GM12878 (cell line): ENCODE measurements around the gene FAM217B. TPM values are rescaled to one million over a fixed set of nuclear protein-coding genes. Genes with fewer than 3 reads are reported as not detected.
A peak's percentile ranks its signal among the peaks of the same experiment; 100 is the strongest.

Experiments used
- ATAC-seq: fragments of 200-7000 bp; cut with Tn5 transposase; 3 replicates; pipeline ENCODE4 v1.9.1; 2020; ENCODE audit warnings: mild to moderate bottlenecking, moderate library complexity
- BruUV-seq: library from RNA; stranded (reverse); fragments of 400-500 nt; replicated peaks from 2 replicates; lab custom pipeline; 2021; lab: Mats Ljungman, UMichigan
- CTCF ChIA-PET: fragments of 300-600 bp; sonication (Branson Sonifier 250); formaldehyde crosslinking; extraction: SDS; loops from one replicate; lab custom pipeline; 2021; ENCODE audit warnings: inconsistent platforms; lab: Yijun Ruan, JAX
- POLR2A ChIA-PET: fragments of 350-600 bp; formaldehyde crosslinking; extraction: SDS; loops from one replicate; lab custom pipeline; 2021; ENCODE audit warnings: inconsistent platforms; lab: Charles Lee
- RAD21 ChIA-PET: fragments of 300-600 bp; sonication (Branson Sonifier 250); formaldehyde crosslinking; loops from one replicate; lab custom pipeline; 2023; ENCODE audit warnings: antibody characterized with exemption; ENCODE audit not compliant: unreplicated experiment; lab: Charles Lee
- SMC1A ChIA-PET: fragments of 300-600 bp; sonication (Branson Sonifier 250); formaldehyde crosslinking; loops from one replicate; lab custom pipeline; 2023; ENCODE audit not compliant: unreplicated experiment, uncharacterized antibody; lab: Charles Lee
- DNase-seq: peaks from one replicate; pipeline ENCODE4 v3.0.0-alpha.2; 2011; ENCODE audit warnings: low read depth, low spot score
- FAIRE-seq: peaks from 3 replicates; lab custom pipeline; 2011; peaks lifted over from hg19 to GRCh38; lab: Jason Lieb, UNC
- H2AFZ ChIP-seq: 2 replicates; pipeline ENCODE4 v1.6.0; 2011; ENCODE audit warnings: low read depth, low read length, control low read depth; ENCODE audit not compliant: control insufficient read depth
- H3K27ac ChIP-seq: 2 replicates; pipeline ENCODE4 v1.5.1; 2011; ENCODE audit warnings: control low read depth; ENCODE audit not compliant: control insufficient read depth, insufficient read depth
- H3K27me3 ChIP-seq, 2 experiments: replicated peaks in 1 of 2; 2 replicates each; pipeline versions ENCODE4 v1.6.0 to v1.6.1; 2011; ENCODE audit warnings: low read length in 1 of 2; ENCODE audit not compliant: control insufficient read depth in 2 of 2, insufficient read depth in 2 of 2
- H3K36me3 ChIP-seq, 2 experiments: 2 replicates each; pipeline ENCODE4 v1.5.1; 2011; ENCODE audit warnings: low read length in 1 of 2; ENCODE audit not compliant: control insufficient read depth in 2 of 2, insufficient read depth in 2 of 2
- H3K4me1 ChIP-seq: 2 replicates; pipeline ENCODE4 v1.6.1; 2011; ENCODE audit warnings: mild to moderate bottlenecking, low read length, moderate library complexity, mixed read lengths; ENCODE audit not compliant: control insufficient read depth, insufficient read depth
- H3K4me2 ChIP-seq: 2 replicates; pipeline ENCODE4 v1.6.0; 2011; ENCODE audit warnings: control low read depth; ENCODE audit not compliant: control insufficient read depth, insufficient read depth
- H3K4me3 ChIP-seq: fragments of 200-600 bp; sonication (generic); 2 replicates; pipeline ENCODE4 v1.5.1; 2016
- H3K79me2 ChIP-seq: 2 replicates; pipeline ENCODE4 v1.6.0; 2011; ENCODE audit warnings: low read length; ENCODE audit not compliant: control insufficient read depth, insufficient read depth
- H3K9ac ChIP-seq: 2 replicates; pipeline ENCODE4 v1.8.0; 2011; ENCODE audit warnings: low read length, control low read depth, mixed read lengths; ENCODE audit not compliant: control insufficient read depth, insufficient read depth
- H3K9me3 ChIP-seq: replicated peaks from 3 replicates; pipeline ENCODE4 v1.5.1; 2011; ENCODE audit warnings: mild to moderate bottlenecking, low read length; ENCODE audit not compliant: control insufficient read depth, insufficient read depth
- H4K20me1 ChIP-seq: 2 replicates; pipeline ENCODE4 v1.6.0; 2011; ENCODE audit not compliant: control insufficient read depth, insufficient read depth
- ATF7 ChIP-seq: fragments of 450-650 bp; IDR thresholded peaks from 2 replicates; pipeline ENCODE4 v1.6.1; 2016; ENCODE audit warnings: low read depth, mild to moderate bottlenecking
- BHLHE40 ChIP-seq, 2 experiments: fragments of 450-650 bp in 1 of 2; IDR thresholded peaks; 2 replicates each; pipeline ENCODE4 v1.6.1; 2011 to 2017; ENCODE audit warnings: low read depth in 2 of 2, borderline replicate concordance in 1 of 2, improper control_type of control experiment in 1 of 2, low read length in 1 of 2, mild to moderate bottlenecking in 1 of 2
- CBX3 ChIP-seq: fragments of 200-600 bp; sonication (generic); IDR thresholded peaks from 2 replicates; pipeline ENCODE4 v1.6.1; 2016; ENCODE audit warnings: low read depth, borderline replicate concordance
- HDAC6 ChIP-seq: fragments of 200-600 bp; sonication (generic); IDR thresholded peaks from one replicate; pipeline ENCODE4 v1.8.0; 2017; ENCODE audit warnings: antibody characterized with exemption; ENCODE audit not compliant: unreplicated experiment
- IRF5 ChIP-seq: fragments of 450-650 bp; IDR thresholded peaks from 2 replicates; pipeline ENCODE4 v1.6.1; 2017; ENCODE audit warnings: borderline replicate concordance
- PAX5 ChIP-seq: IDR thresholded peaks from 2 replicates; pipeline ENCODE4 v1.6.1; 2011; ENCODE audit warnings: low read depth, low read length, borderline replicate concordance
- SKIL ChIP-seq: fragments of 450-650 bp; IDR thresholded peaks from 2 replicates; pipeline ENCODE4 v1.6.1; 2017; ENCODE audit warnings: mild to moderate bottlenecking, low read depth, inconsistent platforms; ENCODE audit not compliant: poor library complexity, severe bottlenecking
- SMARCA5 ChIP-seq: fragments of 450-650 bp; IDR thresholded peaks from 2 replicates; pipeline ENCODE4 v1.6.1; 2017; ENCODE audit warnings: mild to moderate bottlenecking
- STAT3 ChIP-seq: IDR thresholded peaks from 2 replicates; pipeline ENCODE4 v1.6.1; 2011; ENCODE audit warnings: low read depth, low read length, improper control_type of control experiment
- ZNF217 ChIP-seq: fragments of 450-650 bp; IDR thresholded peaks from 2 replicates; pipeline ENCODE4 v1.6.1; 2017; ENCODE audit warnings: antibody characterized with exemption, mild to moderate bottlenecking
- ZNF592 ChIP-seq: fragments of 450-650 bp; IDR thresholded peaks from 2 replicates; pipeline ENCODE4 v1.6.1; 2017; ENCODE audit warnings: mild to moderate bottlenecking, moderate library complexity
- WGBS: methylation state at CpG from one replicate; pipeline ENCODE4 v1.1.6; 2016; ENCODE audit warnings: low lambda C conversion rate; ENCODE audit not compliant: insufficient replicate concordance, insufficient coverage; ENCODE audit errors: missing lambda C conversion rate; 5-methylcytosine and 5-hydroxymethylcytosine counted together
- in situ Hi-C: fragments of 300-500 bp; cut with MboI; formaldehyde crosslinking; loops from 9 replicates; pipeline ENCODE4 v1.14.3; 2018; ENCODE audit warnings: mixed read lengths
- intact Hi-C: fragments of 100-400 bp; cut with micrococcal nuclease; formaldehyde crosslinking; loops from one replicate; pipeline ENCODE4 v1.14.2; 2022; ENCODE audit not compliant: unreplicated experiment
- polyA plus RNA-seq, 11 experiments: library from polyadenylated mRNA; depleted of rRNA in 4 of 11; unstranded in 6 of 11; stranded (reverse) in 5 of 11; fragments of >200 nt; fragmentation: Nextera tagmentation in 4 of 11; fragmentation: Illumina TruSeq in 1 of 11; extraction: Ambion mirVana in 4 of 11; extraction: Trizol in 1 of 11; gene quantifications; 1 replicate in 1 of 11; 2 replicates in 10 of 11; pipeline versions ENCODE4 v1.2.1 to v1.2.3, GENCODE V29; 2011 to 2016; ENCODE audit warnings: inconsistent platforms in 2 of 11, missing spikeins in 2 of 11, low read depth in 1 of 11
- total RNA-seq, 4 experiments: library from RNA; depleted of rRNA in 3 of 4; stranded (reverse); fragments of >200 nt in 3 of 4; fragmentation: Illumina TruSeq in 1 of 4; extraction: Trizol in 1 of 4; gene quantifications; 2 replicates each; pipeline versions ENCODE4 v1.2.1 to v1.2.3, GENCODE V29; 2013 to 2021

The FAM217B gene
- total and polyA plus RNA-seq, 10 of the 15 experiments (the other 5 are each of a cell fraction or from before 2014, with no cell fraction given): 6.3 to 18.3 (median 10.6) TPM

- ChIA-PET CTCF (interaction anchor here (0.9 to 12.8 kb wide), 6 partner anchors 10 to 314 kb away, joined by 3 to 173 read pairs (median 4); partner anchors contain the start of genes CDH26, FAM217B, PPP1R3D and SYCP2), POLR2A (interaction anchor here (1.2 kb wide), 1 partner anchor 8 kb away, joined by 3 read pairs; the partner anchor contains the start of genes FAM217B and PPP1R3D), RAD21 (interaction anchor here (0.6 to 1.3 kb wide), 2 partner anchors 9 to 315 kb away, joined by 3 to 4 read pairs; no protein-coding TSS in a partner anchor), SMC1A (interaction anchor here (0.6 to 1.8 kb wide), 4 partner anchors 12 to 877 kb away, joined by 3 to 6 read pairs (median 4); partner anchors contain the start of gene SYCP2)
- peaks cover 6% of the 10 kb centered on the region for H3K4me1 ChIP-seq
- no peaks in the 10 kb centered on the region for H3K79me2 ChIP-seq
- H3K4me2 ChIP-seq: no peak overlapping the region
- no peak overlapping the region for H2AFZ ChIP-seq
- H3K9me3 ChIP-seq: no peaks in the 10 kb centered on the region
- H3K27ac ChIP-seq: no peak overlapping the region
- DNase-seq: no peak
- no peak for FAIRE-seq
- no TSS peak for BruUV-seq
- H3K36me3 ChIP-seq: peaks cover 0 to 1% of the 10 kb centered on the region in 2 experiments; a peak in 1 of 4 replicates
- intact Hi-C loops: loop anchor here (10.0 kb wide), 1 partner anchor 107 kb away; no protein-coding TSS in a partner anchor
- ATAC-seq: peak; percentile 18
- no peaks in the 10 kb centered on the region for H4K20me1 ChIP-seq
- in situ Hi-C loops: no loop called here
- 38% methylated on average over 1 of the region's 1 CpG for WGBS
- no peak overlapping the region for H3K4me3 ChIP-seq
- no peak for TF ChIP-seq SMARCA5
- TF ChIP-seq ATF7: no peak
- no peak for TF ChIP-seq BHLHE40 (IDR thresholded peaks at IDR 0.05; ENCODE audit: borderline replicate concordance in 1 of 2, low read depth in 2 of 2, low read length in 1 of 2)
- no peak for TF ChIP-seq HDAC6
- TF ChIP-seq STAT3: no peak
- no peak for TF ChIP-seq CBX3
- TF ChIP-seq ZNF592: no peak
- TF ChIP-seq SKIL: no peak
- no peak for TF ChIP-seq PAX5
- no peak for TF ChIP-seq IRF5
- no peak for TF ChIP-seq ZNF217
- no peak overlapping the region for H3K9ac ChIP-seq
- H3K27me3 ChIP-seq: no peaks in the 10 kb centered on the region
These were observed 8.0 kb downstream of the FAM217B start for GRCh38 chr20:59948212-59948611.
